DND-41 (cell line): ENCODE results near the gene CEP112.

Experiments
- ATAC-seq: fragments of 200-7000 bp; cut with Tn5 transposase; 3 replicates; pipeline ENCODE4 v1.9.1; 2021; ENCODE audit warnings: low read depth; ENCODE audit not compliant: insufficient read depth
- DNase-seq: peaks from one replicate; pipeline ENCODE4 v3.0.0-alpha.2; 2020
- H2AFZ ChIP-seq: 2 replicates; pipeline ENCODE4 v1.6.0; 2012; ENCODE audit warnings: low read depth, low read length
- H3K27ac ChIP-seq: 2 replicates; pipeline ENCODE4 v1.5.1; 2012; ENCODE audit warnings: low read length, inconsistent platforms
- H3K27me3 ChIP-seq: fragments of 200-600 bp; sonication (generic); 2 replicates; pipeline ENCODE4 v1.6.0; 2012; ENCODE audit warnings: low read length, mild to moderate bottlenecking, inconsistent platforms; ENCODE audit not compliant: insufficient read depth, poor library complexity
- H3K36me3 ChIP-seq: 2 replicates; pipeline ENCODE4 v1.5.1; 2012; ENCODE audit warnings: low read length, inconsistent platforms; ENCODE audit not compliant: insufficient read depth
- H3K4me1 ChIP-seq: 2 replicates; pipeline ENCODE4 v1.5.1; 2012; ENCODE audit warnings: mild to moderate bottlenecking, low read length; ENCODE audit not compliant: insufficient read depth
- H3K4me2 ChIP-seq: 2 replicates; pipeline ENCODE4 v1.6.0; 2012; ENCODE audit warnings: mild to moderate bottlenecking, moderate library complexity, low read length, inconsistent platforms; ENCODE audit not compliant: insufficient read depth
- H3K4me3 ChIP-seq, 2 experiments: fragments of 200-600 bp in 1 of 2; shearing (Covaris generic) in 1 of 2; 2 replicates each; pipeline ENCODE4 v1.5.1; 2012 to 2016; ENCODE audit warnings: inconsistent platforms in 2 of 2, low read length in 2 of 2, mild to moderate bottlenecking in 2 of 2, low read depth in 1 of 2, moderate library complexity in 1 of 2
- H3K79me2 ChIP-seq: 2 replicates; pipeline ENCODE4 v1.6.0; 2012; ENCODE audit warnings: low read length, inconsistent platforms; ENCODE audit not compliant: insufficient read depth
- H3K9ac ChIP-seq: 2 replicates; pipeline ENCODE4 v1.6.0; 2012; ENCODE audit warnings: low read depth, mild to moderate bottlenecking, inconsistent platforms, low read length, moderate library complexity
- H3K9me3 ChIP-seq: 2 replicates; pipeline ENCODE4 v1.5.1; 2012; ENCODE audit warnings: low read length, moderate library complexity, mild to moderate bottlenecking, inconsistent platforms; ENCODE audit not compliant: insufficient read depth, severe bottlenecking
- H4K20me1 ChIP-seq: 2 replicates; pipeline ENCODE4 v1.6.0; 2012; ENCODE audit warnings: low read length; ENCODE audit not compliant: insufficient read depth
- CTCF ChIP-seq: IDR thresholded peaks from 2 replicates; pipeline ENCODE4 v1.5.1; 2012; ENCODE audit warnings: borderline replicate concordance, low read length, moderate library complexity, mild to moderate bottlenecking; ENCODE audit not compliant: poor library complexity, severe bottlenecking; ENCODE audit errors: extremely low read depth
- EZH2 ChIP-seq: IDR thresholded peaks from 3 replicates; pipeline ENCODE4 v1.6.1; 2012; ENCODE audit warnings: borderline replicate concordance, low read depth, mild to moderate bottlenecking, moderate library complexity, low read length, inconsistent platforms; ENCODE audit not compliant: severe bottlenecking

CEP112 gene

GRCh38 chr17:65953316-65954147, 238.4 kb downstream of the CEP112 start:
- Histone ChIP-seq H3K4me2 (no peak overlapping the region), H3K79me2 (no peaks in the 10 kb centered on the region), H3K27ac (no peak overlapping the region), H2AFZ (no peak overlapping the region), H4K20me1 (no peaks in the 10 kb centered on the region), H3K4me1 (no peaks in the 10 kb centered on the region), H3K9ac (no peak overlapping the region), H3K4me3 (no peak overlapping the region), H3K36me3 (peaks cover 3% of the 10 kb centered on the region), H3K9me3 (peaks cover 9% of the 10 kb centered on the region), H3K27me3 (no peaks in the 10 kb centered on the region)
- TF ChIP-seq CTCF: no peak
- TF ChIP-seq EZH2: no peak
- DNase-seq (no peak), ATAC-seq (no peak)

- DNase-seq (no peak), ATAC-seq (no peak)
- H3K27ac ChIP-seq: no peak overlapping the region
- no peaks in the 10 kb centered on the region for H3K36me3 ChIP-seq
- no peaks in the 10 kb centered on the region for H3K4me1 ChIP-seq
- no peak overlapping the region for H3K4me2 ChIP-seq
- H3K9ac ChIP-seq: no peak overlapping the region
- H3K9me3 ChIP-seq: no peaks in the 10 kb centered on the region
- TF ChIP-seq CTCF (no peak), EZH2 (no peak)
- H4K20me1 ChIP-seq: no peaks in the 10 kb centered on the region
- H3K4me3 ChIP-seq: no peak overlapping the region
- no peaks in the 10 kb centered on the region for H3K79me2 ChIP-seq
- H2AFZ ChIP-seq: no peak overlapping the region
- no peaks in the 10 kb centered on the region for H3K27me3 ChIP-seq
Observed at GRCh38 chr17:65952586-65952985, 239.3 kb downstream of the CEP112 start.

- H3K36me3 ChIP-seq: no peaks in the 10 kb centered on the region
- H3K4me3 ChIP-seq: no peak overlapping the region
- no peak for DNase-seq
- no peaks in the 10 kb centered on the region for H3K9me3 ChIP-seq
- H3K27ac ChIP-seq: no peak overlapping the region
- H2AFZ ChIP-seq: no peak overlapping the region
- no peaks in the 10 kb centered on the region for H4K20me1 ChIP-seq
- H3K9ac ChIP-seq: no peak overlapping the region
- no peaks in the 10 kb centered on the region for H3K4me1 ChIP-seq
- H3K27me3 ChIP-seq: no peaks in the 10 kb centered on the region
- no peak for ATAC-seq
- TF ChIP-seq EZH2 (no peak), CTCF (no peak)
- H3K79me2 ChIP-seq: no peaks in the 10 kb centered on the region
- no peak overlapping the region for H3K4me2 ChIP-seq
Observed at GRCh38 chr17:65952015-65952414, 239.9 kb downstream of the CEP112 start.

GRCh38 chr17:65947831-65948230, 244.1 kb downstream of the CEP112 start:
- Histone ChIP-seq H3K9ac (no peak overlapping the region), H3K27me3 (no peaks in the 10 kb centered on the region), H3K4me1 (no peaks in the 10 kb centered on the region), H2AFZ (no peak overlapping the region), H4K20me1 (no peaks in the 10 kb centered on the region), H3K27ac (no peak overlapping the region), H3K79me2 (no peaks in the 10 kb centered on the region), H3K36me3 (no peaks in the 10 kb centered on the region), H3K4me3 (no peak overlapping the region), H3K4me2 (no peak overlapping the region), H3K9me3 (no peaks in the 10 kb centered on the region)
- DNase-seq (no peak), ATAC-seq (no peak)
- TF ChIP-seq CTCF: no peak
- no peak for TF ChIP-seq EZH2
